HL-60 (cell line): ENCODE results near the gene RALGAPB.

Experiments used
- GABPA ChIP-seq: IDR thresholded peaks from 2 replicates; pipeline ENCODE4 v1.6.1; 2012; ENCODE audit warnings: low read depth
- POLR2AphosphoS5 ChIP-seq: IDR thresholded peaks from 2 replicates; pipeline ENCODE4 v1.6.1; 2012; ENCODE audit warnings: low read depth
- TF ChIP-seq, protein P1 (sequence below): IDR thresholded peaks from one replicate; pipeline ENCODE4 v1.5.1; 2011; ENCODE audit warnings: low read length, control low read depth, inconsistent platforms; ENCODE audit not compliant: insufficient read depth
- TF ChIP-seq, protein P2 (sequence below): IDR thresholded peaks from 2 replicates; pipeline ENCODE4 v1.6.1; 2012; ENCODE audit warnings: low read depth; ENCODE audit not compliant: insufficient replicate concordance

- TF ChIP-seq, protein P1, sequence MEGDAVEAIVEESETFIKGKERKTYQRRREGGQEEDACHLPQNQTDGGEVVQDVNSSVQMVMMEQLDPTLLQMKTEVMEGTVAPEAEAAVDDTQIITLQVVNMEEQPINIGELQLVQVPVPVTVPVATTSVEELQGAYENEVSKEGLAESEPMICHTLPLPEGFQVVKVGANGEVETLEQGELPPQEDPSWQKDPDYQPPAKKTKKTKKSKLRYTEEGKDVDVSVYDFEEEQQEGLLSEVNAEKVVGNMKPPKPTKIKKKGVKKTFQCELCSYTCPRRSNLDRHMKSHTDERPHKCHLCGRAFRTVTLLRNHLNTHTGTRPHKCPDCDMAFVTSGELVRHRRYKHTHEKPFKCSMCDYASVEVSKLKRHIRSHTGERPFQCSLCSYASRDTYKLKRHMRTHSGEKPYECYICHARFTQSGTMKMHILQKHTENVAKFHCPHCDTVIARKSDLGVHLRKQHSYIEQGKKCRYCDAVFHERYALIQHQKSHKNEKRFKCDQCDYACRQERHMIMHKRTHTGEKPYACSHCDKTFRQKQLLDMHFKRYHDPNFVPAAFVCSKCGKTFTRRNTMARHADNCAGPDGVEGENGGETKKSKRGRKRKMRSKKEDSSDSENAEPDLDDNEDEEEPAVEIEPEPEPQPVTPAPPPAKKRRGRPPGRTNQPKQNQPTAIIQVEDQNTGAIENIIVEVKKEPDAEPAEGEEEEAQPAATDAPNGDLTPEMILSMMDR, result no peak
- TF ChIP-seq, protein P2, sequence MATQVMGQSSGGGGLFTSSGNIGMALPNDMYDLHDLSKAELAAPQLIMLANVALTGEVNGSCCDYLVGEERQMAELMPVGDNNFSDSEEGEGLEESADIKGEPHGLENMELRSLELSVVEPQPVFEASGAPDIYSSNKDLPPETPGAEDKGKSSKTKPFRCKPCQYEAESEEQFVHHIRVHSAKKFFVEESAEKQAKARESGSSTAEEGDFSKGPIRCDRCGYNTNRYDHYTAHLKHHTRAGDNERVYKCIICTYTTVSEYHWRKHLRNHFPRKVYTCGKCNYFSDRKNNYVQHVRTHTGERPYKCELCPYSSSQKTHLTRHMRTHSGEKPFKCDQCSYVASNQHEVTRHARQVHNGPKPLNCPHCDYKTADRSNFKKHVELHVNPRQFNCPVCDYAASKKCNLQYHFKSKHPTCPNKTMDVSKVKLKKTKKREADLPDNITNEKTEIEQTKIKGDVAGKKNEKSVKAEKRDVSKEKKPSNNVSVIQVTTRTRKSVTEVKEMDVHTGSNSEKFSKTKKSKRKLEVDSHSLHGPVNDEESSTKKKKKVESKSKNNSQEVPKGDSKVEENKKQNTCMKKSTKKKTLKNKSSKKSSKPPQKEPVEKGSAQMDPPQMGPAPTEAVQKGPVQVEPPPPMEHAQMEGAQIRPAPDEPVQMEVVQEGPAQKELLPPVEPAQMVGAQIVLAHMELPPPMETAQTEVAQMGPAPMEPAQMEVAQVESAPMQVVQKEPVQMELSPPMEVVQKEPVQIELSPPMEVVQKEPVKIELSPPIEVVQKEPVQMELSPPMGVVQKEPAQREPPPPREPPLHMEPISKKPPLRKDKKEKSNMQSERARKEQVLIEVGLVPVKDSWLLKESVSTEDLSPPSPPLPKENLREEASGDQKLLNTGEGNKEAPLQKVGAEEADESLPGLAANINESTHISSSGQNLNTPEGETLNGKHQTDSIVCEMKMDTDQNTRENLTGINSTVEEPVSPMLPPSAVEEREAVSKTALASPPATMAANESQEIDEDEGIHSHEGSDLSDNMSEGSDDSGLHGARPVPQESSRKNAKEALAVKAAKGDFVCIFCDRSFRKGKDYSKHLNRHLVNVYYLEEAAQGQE, result no peak
- TF ChIP-seq GABPA, result no peak
- TF ChIP-seq POLR2AphosphoS5, result no peak
These were observed 118.2 kb downstream of the RALGAPB start for GRCh38 chr20:38590676-38591473.
